Body of pancreas (tissue), 4 donors: ENCODE measurements around the gene NF1. TPM values are rescaled to one million over a fixed set of nuclear protein-coding genes. Genes with fewer than 3 reads are reported as not detected.

Source experiments
- ATAC-seq: fragments of 150-250 bp; one replicate; pipeline ENCODE4 v1.9.1; 2016
- DNase-seq, 4 donors: peaks; one replicate each; pipeline ENCODE4 v3.0.0-alpha.2; 2019
- H3K27ac ChIP-seq, 4 donors: fragments of 200-600 bp; sonication (generic); 1 replicate in 3 of 4; 2 replicates in 1 of 4; pipeline versions ENCODE4 v1.5.1 to v1.6.1; 2016 to 2019; ENCODE audit warnings: mild to moderate bottlenecking in 1 of 4, mixed read lengths in 1 of 4, moderate library complexity in 1 of 4
- H3K27me3 ChIP-seq, 2 donors: fragments of 200-600 bp; sonication (generic); one replicate each; pipeline ENCODE4 v1.6.0; 2016; ENCODE audit warnings: mild to moderate bottlenecking in 1 of 2
- H3K36me3 ChIP-seq, 2 donors: fragments of 200-600 bp; sonication (generic); replicated peaks in 1 of 2; 2 replicates each; pipeline ENCODE4 v1.5.1; 2016; ENCODE audit warnings: low read depth in 2 of 2; ENCODE audit not compliant: insufficient read depth in 1 of 2
- H3K4me1 ChIP-seq: fragments of 200-600 bp; sonication (generic); one replicate; pipeline ENCODE4 v1.6.0; 2016
- H3K4me3 ChIP-seq, 2 donors: fragments of 200-600 bp; sonication (generic); 1 replicate in 1 of 2; 2 replicates in 1 of 2; pipeline ENCODE4 v1.5.1; 2016 to 2019
- H3K9me3 ChIP-seq, 3 donors: fragments of 200-600 bp; sonication (generic); 1 replicate in 2 of 3; 2 replicates in 1 of 3; pipeline ENCODE4 v1.5.1; 2016
- CTCF ChIP-seq, 7 experiments: fragments of 450-650 bp in 4 of 7; fragments of 200-600 bp in 3 of 7; sonication (generic) in 3 of 7; IDR thresholded peaks; one replicate each; pipeline ENCODE4 v1.5.1; 2016 to 2019; ENCODE audit warnings: antibody characterized with exemption in 7 of 7
- POLR2A ChIP-seq, 3 donors: fragments of 450-650 bp; IDR thresholded peaks; one replicate each; pipeline ENCODE4 v1.6.1; 2016; ENCODE audit warnings: antibody characterized with exemption in 3 of 3, mild to moderate bottlenecking in 2 of 3
- WGBS, 2 donors: methylation state at CpG; one replicate each; pipeline ENCODE4 v1.1.5; 2017; 5-methylcytosine and 5-hydroxymethylcytosine counted together
- intact Hi-C: fragments of 100-400 bp; cut with DNase I; formaldehyde crosslinking; loops from one replicate; pipeline ENCODE4 v1.15.1; 2023
- total RNA-seq, 2 donors: library from RNA; depleted of rRNA; stranded (reverse); fragments of >200 nt; gene quantifications; one replicate each; pipeline ENCODE4 v1.1.0, GENCODE V29; 2016

Gene NF1
- total RNA-seq, 2 donors from 2014 or later = 54.7 to 57.1 TPM

GRCh38 chr17:31414550-31414918 is 319.8 kb downstream of the NF1 start:
- DNase-seq = no peak
- H3K36me3 ChIP-seq = no peaks in the 10 kb centered on the region
- 86 to 95% methylated on average over 6 of the region's 6 CpGs for WGBS, 2 donors
- ATAC-seq = no peak
- H3K9me3 ChIP-seq = no peaks in the 10 kb centered on the region
- H3K4me1 ChIP-seq = no peaks in the 10 kb centered on the region
- H3K4me3 ChIP-seq = no peak overlapping the region
- no peak overlapping the region for H3K27ac ChIP-seq
- intact Hi-C loops = no loop called here
- no peaks in the 10 kb centered on the region for H3K27me3 ChIP-seq
- TF ChIP-seq POLR2A (IDR thresholded peaks at IDR 0.05) (no peak), CTCF (IDR thresholded peaks at IDR 0.05) (no peak)

GRCh38 chr17:31415004-31415454 is 320.3 kb downstream of the NF1 start:
- H3K27me3 ChIP-seq = no peaks in the 10 kb centered on the region
- no peak overlapping the region for H3K27ac ChIP-seq
- H3K36me3 ChIP-seq = no peaks in the 10 kb centered on the region
- H3K9me3 ChIP-seq = no peaks in the 10 kb centered on the region
- intact Hi-C loops = no loop called here
- H3K4me3 ChIP-seq = no peak overlapping the region
- H3K4me1 ChIP-seq = no peaks in the 10 kb centered on the region
- no peak for DNase-seq
- ATAC-seq = no peak
- 44 to 61% methylated on average over 6 to 7 of the region's 7 CpGs for WGBS, 2 donors
- TF ChIP-seq POLR2A (IDR thresholded peaks at IDR 0.05) (no peak), CTCF (IDR thresholded peaks at IDR 0.05) (no peak)

GRCh38 chr17:31415640-31416502 is 321.1 kb downstream of the NF1 start:
- Histone ChIP-seq H3K27me3 (no peaks in the 10 kb centered on the region), H3K9me3 (no peaks in the 10 kb centered on the region), H3K36me3 (no peaks in the 10 kb centered on the region), H3K4me3 (no peak overlapping the region), H3K4me1 (no peaks in the 10 kb centered on the region), H3K27ac (no peak overlapping the region)
- intact Hi-C loops = no loop called here
- 76 to 79% methylated on average over 11 to 22 of the region's 22 CpGs for WGBS, 2 donors
- ATAC-seq = no peak
- DNase-seq = no peak
- TF ChIP-seq POLR2A (IDR thresholded peaks at IDR 0.05) (no peak), CTCF (IDR thresholded peaks at IDR 0.05) (no peak)

- Histone ChIP-seq H3K9me3 (no peaks in the 10 kb centered on the region), H3K27ac (no peak overlapping the region), H3K27me3 (no peaks in the 10 kb centered on the region), H3K36me3 (no peaks in the 10 kb centered on the region), H3K4me3 (no peak overlapping the region), H3K4me1 (no peaks in the 10 kb centered on the region)
- ATAC-seq = no peak
- WGBS, 2 donors = 62 to 73% methylated on average over 5 to 10 of the region's 10 CpGs
- no peak for TF ChIP-seq POLR2A (IDR thresholded peaks at IDR 0.05)
- no peak for TF ChIP-seq CTCF (IDR thresholded peaks at IDR 0.05)
- intact Hi-C loops = no loop called here
- DNase-seq = no peak
Observed at GRCh38 chr17:31416503-31416923, 321.7 kb downstream of the NF1 start.
